ENCODE data around the gene PRKCI.
A peak's percentile ranks its signal among the peaks of the same experiment; 100 is the strongest.
"Not testable (repeated sequence)": the region's sequence is repeated elsewhere in the genome, so short reads cannot be mapped to it uniquely, and the experiment has no call there.

The PRKCI gene

DNA sequence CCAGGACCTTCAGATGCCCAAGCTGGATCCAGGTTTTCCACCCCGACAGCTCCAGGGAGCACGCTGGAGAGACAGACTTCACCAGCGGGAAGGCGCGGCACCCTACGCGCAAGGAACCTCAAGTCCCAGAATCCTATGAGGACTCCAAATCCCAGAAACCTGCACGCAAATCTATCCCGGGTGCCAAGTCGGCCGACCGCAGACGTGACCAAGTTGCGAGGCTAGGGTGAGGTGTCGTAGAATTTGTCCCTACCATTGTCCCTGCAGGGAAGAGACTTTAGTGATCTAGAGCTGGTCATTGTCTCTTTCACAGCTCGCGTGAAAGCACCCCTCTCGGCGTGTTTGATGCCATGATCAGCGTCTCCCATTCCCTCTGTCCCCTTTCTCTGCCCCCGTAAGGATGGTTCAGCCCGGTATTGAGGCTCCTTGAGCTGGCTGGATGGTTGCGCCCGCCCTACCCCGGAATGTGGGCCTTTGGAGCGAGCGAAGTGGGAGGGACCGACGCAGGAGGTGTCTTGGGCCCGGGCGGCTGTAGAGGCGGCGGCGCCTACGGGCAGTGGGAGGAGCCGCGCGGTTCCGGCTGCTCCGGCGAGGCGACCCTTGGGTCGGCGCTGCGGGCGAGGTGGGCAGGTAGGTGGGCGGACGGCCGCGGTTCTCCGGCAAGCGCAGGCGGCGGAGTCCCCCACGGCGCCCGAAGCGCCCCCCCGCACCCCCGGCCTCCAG lies at the start of gene PRKCI:
TSS of gene PRKCI (plus strand) at position 501 of the 723 bp plus-strand sequence. CDS start 246 bp downstream, outside the sequence.
- peak; percentile 96 for DNase-seq
- in situ Hi-C loops (cut with MboI; ENCODE audit: low pct_unique_long_range_greater_than_20kb, low sequenced_read_pairs): no loop called here

DNA sequence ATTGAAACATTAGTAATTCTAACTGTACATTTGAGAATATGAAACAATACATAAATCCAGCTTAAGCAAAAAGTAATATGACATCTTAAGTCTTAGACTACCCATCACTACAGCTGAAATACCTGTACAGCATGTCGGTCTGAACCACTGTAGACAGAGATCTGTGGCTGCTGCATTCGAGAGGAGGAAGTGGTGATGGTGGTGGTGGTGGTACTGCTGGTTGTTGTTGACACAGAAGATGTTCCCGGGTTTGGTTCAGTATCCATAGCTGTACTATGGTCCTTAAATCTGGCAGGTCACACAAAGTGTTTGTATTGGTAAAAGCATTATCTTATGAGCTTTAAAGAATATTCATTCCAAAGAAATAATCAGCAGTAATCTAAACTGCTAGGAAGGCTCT lies 43.6 kb upstream of the PRKCI start:
- in situ Hi-C loops (cut with MboI; ENCODE audit: low pct_unique_long_range_greater_than_20kb, low sequenced_read_pairs): no loop called here
- no peak for DNase-seq

DNA sequence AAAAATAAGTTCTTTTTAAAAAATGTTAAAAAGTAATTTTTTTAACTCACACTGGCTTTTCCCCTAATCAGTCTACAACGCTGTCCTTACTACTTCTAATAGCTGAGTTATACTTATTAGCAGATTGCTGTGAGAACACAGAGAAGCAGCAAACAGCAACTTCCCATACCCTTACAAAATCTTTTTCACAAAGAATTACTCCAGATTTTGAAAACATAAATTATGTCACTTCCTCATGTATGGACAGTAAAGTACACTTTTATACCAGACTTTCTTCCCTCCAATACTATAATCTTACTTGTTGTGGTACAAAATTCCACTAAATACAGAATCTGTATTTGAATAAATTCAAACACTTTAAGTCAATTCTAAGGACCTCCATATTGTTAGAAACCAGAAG lies 42.8 kb upstream of the PRKCI start:
- no peak for DNase-seq
- in situ Hi-C loops (cut with MboI; ENCODE audit: low pct_unique_long_range_greater_than_20kb, low sequenced_read_pairs): no loop called here

DNA sequence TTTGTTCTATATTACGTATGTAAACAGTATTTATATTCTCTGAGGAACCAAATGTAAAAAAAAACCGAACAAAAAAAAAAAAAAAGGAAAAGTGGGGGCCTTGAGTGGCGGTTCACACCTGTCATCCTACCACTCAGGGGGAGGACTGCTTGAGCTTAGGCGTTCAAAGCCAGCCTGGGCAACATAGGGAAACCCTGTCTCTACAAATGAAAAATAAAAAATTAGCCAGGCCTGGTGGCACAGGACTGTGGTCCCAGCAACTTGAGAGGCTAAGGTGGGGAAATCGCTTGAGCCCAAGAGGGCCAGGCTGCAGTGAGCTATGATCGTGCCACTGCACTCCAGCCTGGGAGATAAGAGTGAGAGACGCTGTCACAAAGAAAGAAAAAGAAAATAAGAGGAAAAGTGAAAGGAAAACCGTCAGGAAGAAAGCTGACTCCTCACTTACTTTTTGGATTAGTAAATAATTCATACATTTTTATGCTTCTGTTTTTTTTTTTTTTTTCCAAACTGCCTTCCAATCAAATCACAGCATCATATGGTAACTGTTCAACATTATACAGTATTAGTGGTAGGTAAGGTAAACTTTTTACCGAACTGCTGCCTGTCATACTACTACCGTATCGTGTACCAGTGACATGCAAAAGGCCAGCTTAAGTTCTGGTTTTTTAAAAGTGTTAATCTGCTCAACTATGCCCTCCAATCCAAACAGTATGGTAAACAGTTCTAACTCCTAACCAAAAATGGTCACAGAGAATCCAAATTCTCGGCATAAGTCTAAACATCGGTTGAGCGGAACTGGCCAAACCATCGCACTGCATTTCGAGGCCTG lies 41.9 kb upstream of the PRKCI start:
- in situ Hi-C loops (cut with MboI; ENCODE audit: low pct_unique_long_range_greater_than_20kb, low sequenced_read_pairs): no loop called here
- peak; percentile 26 for DNase-seq

DNA sequence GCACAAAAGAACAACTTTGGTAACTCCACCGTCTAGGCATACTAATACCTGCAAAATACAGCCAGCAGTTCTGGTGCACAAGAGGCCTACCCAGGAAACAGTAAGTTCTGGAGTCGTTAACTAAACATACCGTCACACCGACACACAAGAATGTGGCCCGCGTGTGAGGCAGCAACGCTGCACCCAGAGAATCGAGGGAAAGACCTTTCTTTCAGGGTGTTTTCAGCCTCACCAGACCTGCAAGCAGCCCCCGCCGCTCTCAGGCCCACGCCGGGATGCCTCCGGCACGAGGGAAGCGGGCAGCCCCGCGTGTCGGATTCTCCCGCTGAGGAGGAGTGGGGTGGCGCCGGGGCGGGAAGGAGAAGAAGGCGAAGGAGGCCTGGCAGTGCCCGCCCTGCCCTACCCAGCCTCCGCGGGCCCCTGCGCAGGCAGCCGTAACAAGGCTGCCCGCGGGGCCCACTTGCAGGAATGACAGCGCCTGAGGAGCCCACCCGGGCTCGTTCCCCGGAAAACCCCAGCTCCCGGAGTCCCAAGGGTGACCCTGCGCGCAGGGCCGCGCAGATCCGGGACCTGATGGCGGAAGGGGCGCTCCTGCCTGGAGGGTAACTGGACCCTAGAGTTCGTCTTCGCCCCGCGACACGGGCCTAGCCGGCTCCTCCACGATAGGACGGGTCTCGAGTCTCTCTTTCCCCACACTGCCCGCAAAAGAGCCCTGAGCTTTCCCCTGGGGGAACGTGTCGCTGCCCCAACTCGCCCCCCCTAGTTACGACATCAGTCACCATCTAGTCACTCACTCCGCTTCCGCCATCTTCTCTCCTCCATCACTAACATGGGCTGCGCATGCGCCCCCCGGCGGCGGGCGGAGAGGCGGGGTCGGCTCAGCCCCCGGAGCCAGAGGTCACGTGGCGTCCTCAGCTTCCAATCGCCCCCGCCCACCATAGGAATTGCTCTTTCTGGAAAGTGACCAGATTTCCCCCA lies 41.0 kb upstream of the PRKCI start, which contains the start of gene PHC3:
TSS of gene PHC3 (minus strand) at position 826 of the 978 bp plus-strand sequence. CDS start at position 808, 18 bp downstream.
- peak; percentile 95 for DNase-seq
- in situ Hi-C loops (cut with MboI; ENCODE audit: low pct_unique_long_range_greater_than_20kb, low sequenced_read_pairs): no loop called here

DNA sequence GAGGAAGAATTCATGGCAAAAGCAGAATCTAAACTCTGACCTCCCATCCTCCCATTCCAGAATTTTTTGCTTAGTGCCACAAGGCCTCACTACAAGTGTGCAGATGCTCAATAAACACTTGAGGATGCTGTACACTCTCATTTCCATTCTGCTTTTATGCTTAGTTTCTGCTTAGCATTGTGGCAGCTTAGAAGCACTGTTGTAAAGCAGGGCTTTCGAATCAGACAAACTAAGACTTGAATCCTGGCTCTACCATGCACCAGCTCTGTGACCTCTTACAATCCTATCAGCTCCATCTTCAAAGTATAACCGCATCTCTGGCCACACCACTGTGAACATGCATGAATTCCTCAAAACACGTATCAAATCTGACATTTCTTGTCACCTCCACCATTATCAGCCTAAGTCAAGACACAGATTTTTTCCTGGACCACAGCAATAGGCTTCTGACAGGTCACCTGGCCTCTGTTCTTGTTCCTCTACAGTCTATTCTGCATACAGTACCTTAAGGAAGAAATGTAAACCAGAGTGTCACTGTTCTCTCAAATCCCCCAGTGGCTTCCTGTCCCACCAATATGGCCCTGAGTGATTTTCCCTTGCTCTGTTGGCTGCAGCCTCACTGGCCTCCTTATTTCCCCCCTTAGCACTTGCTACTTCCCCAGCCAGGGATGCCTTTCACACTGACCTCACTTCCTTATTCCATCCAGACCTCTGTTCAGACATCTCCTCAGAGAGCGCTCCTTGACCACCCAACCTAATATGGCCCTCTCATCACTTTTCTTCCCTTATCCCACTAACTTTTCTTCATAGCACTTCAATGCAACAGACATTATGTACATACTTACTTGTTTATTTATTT lies 32.6 kb upstream of the PRKCI start:
- in situ Hi-C loops (cut with MboI; ENCODE audit: low pct_unique_long_range_greater_than_20kb, low sequenced_read_pairs): no loop called here
- DNase-seq: peak; percentile 47

DNA sequence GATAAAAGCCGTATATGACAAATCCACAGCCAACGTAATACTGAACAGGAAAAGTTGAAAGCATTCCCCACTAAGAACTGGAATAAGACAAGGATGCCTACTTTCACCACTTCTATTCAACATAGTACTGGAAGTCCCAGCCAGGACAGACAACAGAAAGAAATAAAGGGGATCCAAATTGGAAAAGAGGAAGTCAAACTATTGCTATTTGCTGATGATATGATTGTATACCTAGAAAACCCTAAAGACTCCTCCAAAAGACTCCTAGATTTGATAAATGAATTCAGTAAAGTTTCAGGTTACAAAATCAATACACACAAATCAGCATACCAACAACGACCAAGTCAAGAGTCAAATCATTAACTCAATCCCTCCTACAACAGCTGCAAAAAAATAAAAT lies 26.5 kb upstream of the PRKCI start:
- DNase-seq; in situ Hi-C loops (cut with MboI; ENCODE audit: low pct_unique_long_range_greater_than_20kb, low sequenced_read_pairs): not testable (repeated sequence)

DNA sequence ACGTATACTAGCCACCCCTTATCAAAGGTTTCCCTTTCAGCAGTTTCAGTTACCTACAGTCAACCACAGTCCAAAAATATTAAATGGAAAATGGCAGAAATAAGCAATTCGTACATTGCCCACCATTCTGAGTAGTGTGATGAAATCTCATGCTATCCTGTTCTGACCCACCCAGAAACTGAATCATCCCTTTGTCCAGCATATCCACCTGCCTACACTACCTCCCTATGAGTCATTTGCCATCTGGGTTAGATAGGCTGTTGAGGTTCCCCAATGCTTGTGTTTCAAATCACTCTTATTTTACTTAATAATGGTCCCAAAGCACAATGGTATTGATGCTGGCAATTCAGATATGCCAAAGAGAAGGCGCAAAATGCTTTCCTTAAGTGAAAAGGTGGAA lies 25.4 kb upstream of the PRKCI start:
- DNase-seq: no peak
- in situ Hi-C loops (cut with MboI; ENCODE audit: low pct_unique_long_range_greater_than_20kb, low sequenced_read_pairs): no loop called here

DNA sequence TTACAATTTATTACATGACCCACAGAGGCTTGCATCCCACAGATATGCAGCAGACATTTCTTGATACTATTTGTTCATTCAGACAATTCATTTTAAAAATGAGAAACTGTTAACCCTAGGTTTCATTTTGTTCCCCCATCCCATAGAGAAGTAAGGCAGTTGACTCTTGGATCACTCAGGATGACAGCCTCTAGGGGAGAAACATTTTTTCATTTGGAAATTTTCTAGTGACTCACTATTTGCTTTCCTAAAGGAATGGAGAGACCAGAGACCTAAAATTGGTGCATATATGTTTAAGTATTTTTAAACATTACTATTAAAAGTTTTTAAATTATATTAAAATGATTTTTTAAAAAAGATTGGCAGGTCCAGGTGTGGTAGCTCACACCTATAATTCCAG lies 21.2 kb upstream of the PRKCI start:
- no peak for DNase-seq
- in situ Hi-C loops (cut with MboI; ENCODE audit: low pct_unique_long_range_greater_than_20kb, low sequenced_read_pairs): no loop called here

DNA sequence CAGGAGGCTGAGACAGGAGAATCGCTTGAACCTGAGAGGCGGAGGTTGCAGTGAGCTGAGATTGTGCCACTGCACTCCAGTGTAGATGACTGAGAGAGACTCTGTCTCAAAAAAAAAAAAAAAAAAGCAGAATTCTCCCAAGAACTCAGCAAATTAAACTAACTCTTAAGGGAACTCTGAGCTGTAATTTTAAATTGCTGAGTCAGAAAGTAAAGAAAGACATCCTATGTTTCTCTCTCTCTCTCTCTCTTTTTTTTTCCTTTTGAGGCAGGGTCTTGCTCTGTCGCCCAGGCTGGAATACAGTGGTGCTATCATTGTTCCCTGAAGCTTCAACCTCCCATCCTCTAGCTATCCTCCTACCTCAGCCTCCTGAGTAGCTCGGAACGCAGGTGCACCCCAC lies 20.7 kb upstream of the PRKCI start:
- in situ Hi-C loops (cut with MboI; ENCODE audit: low pct_unique_long_range_greater_than_20kb, low sequenced_read_pairs): no loop called here
- DNase-seq: no peak

DNA sequence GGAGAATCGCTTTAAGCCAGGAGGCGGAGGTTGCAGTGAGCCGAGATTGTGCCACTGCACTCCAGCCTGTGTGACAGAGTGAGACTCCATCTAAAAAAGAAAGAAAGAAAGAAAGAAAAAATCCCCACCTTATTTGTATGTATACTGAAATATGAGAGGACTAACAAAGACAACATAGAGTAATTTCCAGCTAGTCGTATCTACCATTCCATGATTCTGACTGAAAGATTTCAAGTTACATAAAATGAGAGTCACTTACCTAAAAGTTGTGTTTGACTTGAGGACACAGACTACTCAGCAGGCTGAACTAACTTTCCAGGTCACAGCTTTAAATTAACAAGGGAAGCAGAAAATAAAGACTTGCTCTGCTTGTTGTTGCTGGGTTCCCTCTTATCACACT lies 18.8 kb upstream of the PRKCI start:
- DNase-seq: no peak
- in situ Hi-C loops (cut with MboI; ENCODE audit: low pct_unique_long_range_greater_than_20kb, low sequenced_read_pairs): no loop called here

DNA sequence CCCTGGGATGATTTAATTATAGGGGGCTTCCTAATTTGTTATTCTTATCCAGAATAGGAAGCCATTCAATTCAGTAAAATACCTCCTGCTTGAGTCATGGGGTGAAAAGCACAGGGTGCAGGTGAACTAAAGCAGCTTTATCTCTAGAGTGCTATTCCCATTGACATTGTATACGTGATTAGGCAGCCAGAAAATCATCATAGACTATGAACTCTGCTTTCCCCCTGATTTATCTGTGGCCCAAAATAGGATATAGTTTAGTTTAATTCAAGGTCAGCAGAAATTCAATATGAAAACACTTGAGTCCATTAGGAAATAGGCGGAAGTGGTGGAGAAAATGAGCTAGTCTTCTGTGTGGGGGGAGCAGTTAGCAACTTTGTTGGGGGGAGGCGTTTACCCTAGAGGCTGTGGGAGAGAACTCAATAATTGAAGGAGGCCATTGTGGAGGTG lies 18.2 kb upstream of the PRKCI start:
- DNase-seq: no peak
- in situ Hi-C loops (cut with MboI; ENCODE audit: low pct_unique_long_range_greater_than_20kb, low sequenced_read_pairs): no loop called here

DNA sequence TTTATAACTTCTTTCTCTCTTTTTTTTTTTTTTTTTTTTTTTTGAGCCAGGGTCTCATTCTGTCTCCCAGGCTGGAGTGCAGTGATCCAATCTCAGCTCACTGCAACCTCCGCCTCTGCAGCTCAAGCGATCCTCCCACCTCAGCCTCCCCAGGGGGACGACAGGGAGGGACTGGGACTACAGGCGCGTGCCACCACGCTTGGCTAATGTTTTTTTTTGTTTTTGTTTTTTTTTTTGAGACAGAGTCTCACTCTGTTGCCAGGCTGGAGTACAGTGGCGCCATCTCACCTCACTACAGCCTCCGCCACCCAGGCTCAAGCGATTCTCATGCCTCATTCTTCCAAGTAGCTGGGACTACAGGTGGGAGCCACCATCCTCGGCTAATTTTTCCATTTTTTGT lies 17.7 kb upstream of the PRKCI start:
- in situ Hi-C loops (cut with MboI; ENCODE audit: low pct_unique_long_range_greater_than_20kb, low sequenced_read_pairs): no loop called here
- no peak for DNase-seq

DNA sequence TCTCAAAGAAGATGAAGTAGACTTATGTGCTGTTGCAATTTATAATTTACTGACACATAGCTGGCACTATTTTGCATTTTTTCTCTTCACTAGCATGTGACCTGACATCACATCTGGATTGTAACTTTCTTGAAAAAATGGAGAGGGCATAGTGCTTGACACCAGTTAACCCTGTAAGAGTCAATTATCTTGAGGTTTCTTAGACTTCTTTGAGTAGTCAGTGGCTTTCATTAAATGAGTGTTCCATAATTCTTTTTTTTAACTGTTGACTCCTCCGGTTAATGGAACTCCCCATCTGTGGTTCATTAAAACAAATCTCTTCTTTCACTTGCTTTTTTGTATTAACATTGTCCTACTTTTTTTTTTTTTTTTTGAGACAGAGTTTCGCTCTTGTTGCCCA lies 16.9 kb upstream of the PRKCI start:
- in situ Hi-C loops (cut with MboI; ENCODE audit: low pct_unique_long_range_greater_than_20kb, low sequenced_read_pairs): no loop called here
- no peak for DNase-seq

DNA sequence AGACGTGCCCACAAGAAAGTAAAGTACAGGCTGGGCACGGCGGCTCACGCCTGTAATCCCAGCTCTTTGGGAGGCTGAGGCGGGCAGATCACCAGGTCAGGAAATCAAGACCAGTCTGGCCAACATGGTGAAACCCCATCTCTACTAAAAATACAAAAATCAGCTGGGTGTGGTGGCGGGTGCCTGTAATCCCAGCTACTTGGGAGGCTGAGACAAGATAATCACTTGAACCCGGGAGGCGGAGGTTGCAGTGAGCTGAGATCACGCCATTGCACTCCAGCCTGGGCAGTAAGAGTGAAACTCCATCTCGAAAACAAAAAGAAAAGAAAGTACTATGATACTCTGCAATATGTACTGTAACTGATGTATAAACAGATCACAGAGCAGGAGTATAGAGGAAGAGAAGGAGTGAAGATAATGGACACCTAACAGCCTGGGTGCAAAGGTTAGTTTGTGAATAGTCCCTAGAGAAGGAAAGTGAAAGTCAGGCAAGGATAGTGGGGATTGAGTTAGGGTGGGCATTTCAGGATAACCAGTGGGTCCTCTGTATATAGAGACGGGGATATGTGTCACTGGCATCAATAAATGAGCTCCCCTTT lies 16.0 kb upstream of the PRKCI start:
- DNase-seq; in situ Hi-C loops (cut with MboI; ENCODE audit: low pct_unique_long_range_greater_than_20kb, low sequenced_read_pairs): not testable (repeated sequence)

DNA sequence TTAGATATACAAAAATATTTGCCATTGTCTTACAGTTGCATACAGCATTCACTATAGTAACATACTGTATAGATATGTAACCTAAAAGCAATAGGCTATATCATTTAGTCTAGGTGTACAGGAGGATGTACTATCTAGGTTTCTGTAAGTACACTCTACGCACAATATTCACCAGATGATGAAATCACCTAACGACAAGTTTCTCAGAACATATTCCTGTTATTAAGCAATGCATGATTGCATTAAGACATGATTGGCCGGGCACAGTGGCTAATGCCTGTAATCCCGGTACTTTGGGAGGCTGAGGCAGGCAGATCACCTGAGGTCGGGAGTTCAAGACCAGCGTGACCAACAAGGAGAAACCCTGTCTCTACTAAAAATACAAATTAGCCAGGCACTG lies 14.5 kb upstream of the PRKCI start:
- DNase-seq: no peak
- in situ Hi-C loops (cut with MboI; ENCODE audit: low pct_unique_long_range_greater_than_20kb, low sequenced_read_pairs): no loop called here

DNA sequence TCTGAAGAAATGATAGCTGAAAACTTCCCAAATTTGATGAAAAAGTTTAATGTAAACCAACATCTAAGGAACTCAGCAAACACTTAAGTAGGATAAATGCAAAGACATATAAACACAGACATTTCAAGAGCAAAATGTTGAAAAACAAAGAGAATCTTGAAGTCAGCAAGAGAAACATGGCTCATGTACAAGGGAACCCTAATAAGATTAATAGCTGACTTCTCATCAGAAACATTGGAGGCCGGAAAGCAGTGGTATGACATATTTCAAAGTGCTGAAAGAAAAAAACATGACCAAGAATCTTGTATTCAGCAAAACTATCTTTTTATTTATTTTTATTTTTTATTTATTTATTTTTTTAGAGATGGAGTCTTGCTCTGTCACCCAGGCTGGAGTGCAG lies 10.6 kb upstream of the PRKCI start:
- in situ Hi-C loops (cut with MboI; ENCODE audit: low pct_unique_long_range_greater_than_20kb, low sequenced_read_pairs): no loop called here
- DNase-seq: no peak

DNA sequence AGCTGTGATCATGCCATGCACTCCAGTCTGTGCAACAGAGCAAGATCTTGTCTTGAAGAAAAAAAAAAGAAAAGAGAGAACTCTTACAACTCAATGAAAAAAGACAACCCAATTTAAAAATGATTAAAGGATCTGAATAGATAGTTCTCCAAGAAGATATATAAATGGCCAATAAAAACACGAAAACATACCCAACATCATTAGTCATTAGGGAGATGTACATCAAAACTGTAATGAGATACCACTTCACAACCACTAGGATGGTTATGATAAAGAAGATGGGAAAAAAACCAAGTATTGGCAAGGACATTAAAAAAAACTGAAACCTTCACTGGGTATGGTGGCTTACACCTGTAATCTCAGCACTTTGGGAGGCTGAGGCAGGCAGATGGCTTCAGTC lies 2.4 kb upstream of the PRKCI start:
- in situ Hi-C loops (cut with MboI; ENCODE audit: low pct_unique_long_range_greater_than_20kb, low sequenced_read_pairs): no loop called here
- no peak for DNase-seq
